DOHH2 (cell line): Measurements from ENCODE around the gene DCHS2.

Experiments used
- H3F3A ChIP-seq: fragments of 200-600 bp; sonication (generic), shearing (Covaris generic); 2 replicates; pipeline ENCODE4 v1.6.0; 2016; ENCODE audit warnings: antibody characterized with exemption, mild to moderate bottlenecking; ENCODE audit not compliant: control insufficient read depth, insufficient read depth
- H3K27ac ChIP-seq: fragments of 200-600 bp; sonication (generic); 2 replicates; pipeline ENCODE4 v1.5.1; 2014; ENCODE audit warnings: low read depth, mild to moderate bottlenecking, low read length, moderate library complexity
- H3K27me3 ChIP-seq: fragments of 200-600 bp; sonication (generic); 2 replicates; pipeline ENCODE4 v1.6.1; 2014; ENCODE audit warnings: mild to moderate bottlenecking, low read length, mixed read lengths; ENCODE audit not compliant: control insufficient read depth
- H3K36me3 ChIP-seq: fragments of 200-600 bp; sonication (generic); 2 replicates; pipeline ENCODE4 v1.6.1; 2014; ENCODE audit warnings: mild to moderate bottlenecking, low read length, moderate library complexity, mixed read lengths; ENCODE audit not compliant: control insufficient read depth
- H3K4me1 ChIP-seq: fragments of 200-600 bp; sonication (generic); 2 replicates; pipeline ENCODE4 v1.6.1; 2014; ENCODE audit warnings: mild to moderate bottlenecking, low read length, mixed read lengths; ENCODE audit not compliant: control insufficient read depth
- H3K4me2 ChIP-seq: fragments of 200-600 bp; sonication (generic); 2 replicates; pipeline ENCODE4 v1.6.0; 2014; ENCODE audit warnings: mild to moderate bottlenecking, low read length, moderate library complexity
- H3K4me3 ChIP-seq: fragments of 200-600 bp; sonication (generic); 2 replicates; pipeline ENCODE4 v1.5.1; 2014; ENCODE audit warnings: mild to moderate bottlenecking, low read length, mixed read lengths
- H3K79me2 ChIP-seq: fragments of 200-600 bp; sonication (generic); 2 replicates; pipeline ENCODE4 v1.6.1; 2014; ENCODE audit warnings: mild to moderate bottlenecking, low read length, mixed read lengths; ENCODE audit not compliant: control insufficient read depth
- H3K9me2 ChIP-seq: fragments of 200-600 bp; sonication (generic); replicated peaks from 2 replicates; pipeline ENCODE4 v1.6.1; 2014; ENCODE audit warnings: mild to moderate bottlenecking, low read length, mixed read lengths; ENCODE audit not compliant: control insufficient read depth
- H3K9me3 ChIP-seq: fragments of 200-600 bp; sonication (generic); 2 replicates; pipeline ENCODE4 v1.6.1; 2014; ENCODE audit warnings: antibody characterized with exemption, low read length, mixed read lengths; ENCODE audit not compliant: control insufficient read depth, insufficient read depth
- H4K20me1 ChIP-seq: fragments of 200-600 bp; sonication (generic); 2 replicates; pipeline ENCODE4 v1.6.0; 2014; ENCODE audit warnings: low read depth, mild to moderate bottlenecking, antibody characterized with exemption, low read length, moderate library complexity; ENCODE audit not compliant: control insufficient read depth, insufficient read depth
- CTCF ChIP-seq: fragments of 200-600 bp; sonication (generic); IDR thresholded peaks from one replicate; pipeline ENCODE4 v1.5.1; 2014; ENCODE audit warnings: antibody characterized with exemption, mild to moderate bottlenecking, low read depth, low read length; ENCODE audit not compliant: poor library complexity, severe bottlenecking
- EZH2phosphoT487 ChIP-seq: fragments of 200-600 bp; sonication (generic); IDR thresholded peaks from 2 replicates; pipeline ENCODE4 v1.6.1; 2017; ENCODE audit warnings: borderline replicate concordance, mild to moderate bottlenecking, antibody characterized with exemption, low read length, moderate library complexity, mixed read lengths

DCHS2 gene

GRCh38 chr4:154511981-154512380 is 20.4 kb upstream of the DCHS2 start:
- Histone ChIP-seq H3K4me2 (no peak overlapping the region), H3K4me1 (0 out of 2 replicates have a peak, but pooled peaks cover 3% of the 10 kb centered on the region), H3K36me3 (no peaks in the 10 kb centered on the region), H3F3A (no peaks in the 10 kb centered on the region), H3K27ac (no peak overlapping the region), H3K9me3 (no peaks in the 10 kb centered on the region), H4K20me1 (no peaks in the 10 kb centered on the region), H3K27me3 (peaks cover 3% of the 10 kb centered on the region), H3K9me2 (no peaks in the 10 kb centered on the region), H3K4me3 (no peak overlapping the region), H3K79me2 (no peaks in the 10 kb centered on the region)
- TF ChIP-seq CTCF: no peak
- no peak for TF ChIP-seq EZH2phosphoT487

GRCh38 chr4:154511548-154511947 is 19.9 kb upstream of the DCHS2 start:
- H3K36me3 ChIP-seq: no peaks in the 10 kb centered on the region
- H3K4me1 ChIP-seq: 0 out of 2 replicates have a peak, but pooled peaks cover 3% of the 10 kb centered on the region
- H3K27me3 ChIP-seq: peaks cover 3% of the 10 kb centered on the region
- no peaks in the 10 kb centered on the region for H3K9me3 ChIP-seq
- no peak overlapping the region for H3K4me3 ChIP-seq
- no peaks in the 10 kb centered on the region for H4K20me1 ChIP-seq
- H3K79me2 ChIP-seq: no peaks in the 10 kb centered on the region
- H3K9me2 ChIP-seq: no peaks in the 10 kb centered on the region
- no peaks in the 10 kb centered on the region for H3F3A ChIP-seq
- H3K4me2 ChIP-seq: no peak overlapping the region
- no peak overlapping the region for H3K27ac ChIP-seq
- TF ChIP-seq EZH2phosphoT487 (no peak), CTCF (no peak)

- Histone ChIP-seq H3K9me3 (no peaks in the 10 kb centered on the region), H3K9me2 (no peaks in the 10 kb centered on the region), H3K27ac (no peak overlapping the region), H3F3A (no peaks in the 10 kb centered on the region), H3K4me3 (no peak overlapping the region), H3K4me2 (no peak overlapping the region), H3K4me1 (0 out of 2 replicates have a peak, but pooled peaks cover under 1% of the 10 kb centered on the region), H3K36me3 (no peaks in the 10 kb centered on the region), H3K79me2 (no peaks in the 10 kb centered on the region), H4K20me1 (no peaks in the 10 kb centered on the region), H3K27me3 (peaks cover 3% of the 10 kb centered on the region)
- no peak for TF ChIP-seq CTCF
- TF ChIP-seq EZH2phosphoT487: no peak
Observed at GRCh38 chr4:154507156-154507555, 15.6 kb upstream of the DCHS2 start.

GRCh38 chr4:154506253-154506652 is 14.7 kb upstream of the DCHS2 start:
- Histone ChIP-seq H3K4me3 (no peak overlapping the region), H3K79me2 (no peaks in the 10 kb centered on the region), H3K4me1 (no peaks in the 10 kb centered on the region), H3K36me3 (no peaks in the 10 kb centered on the region), H3K27me3 (peaks cover 3% of the 10 kb centered on the region), H3K9me3 (no peaks in the 10 kb centered on the region), H3K4me2 (no peak overlapping the region), H3K27ac (no peak overlapping the region), H3F3A (no peaks in the 10 kb centered on the region), H4K20me1 (no peaks in the 10 kb centered on the region), H3K9me2 (no peaks in the 10 kb centered on the region)
- TF ChIP-seq CTCF (peak; percentile 53), EZH2phosphoT487 (no peak)
